ENCODE data around the gene PURB.

PURB gene

DNA sequence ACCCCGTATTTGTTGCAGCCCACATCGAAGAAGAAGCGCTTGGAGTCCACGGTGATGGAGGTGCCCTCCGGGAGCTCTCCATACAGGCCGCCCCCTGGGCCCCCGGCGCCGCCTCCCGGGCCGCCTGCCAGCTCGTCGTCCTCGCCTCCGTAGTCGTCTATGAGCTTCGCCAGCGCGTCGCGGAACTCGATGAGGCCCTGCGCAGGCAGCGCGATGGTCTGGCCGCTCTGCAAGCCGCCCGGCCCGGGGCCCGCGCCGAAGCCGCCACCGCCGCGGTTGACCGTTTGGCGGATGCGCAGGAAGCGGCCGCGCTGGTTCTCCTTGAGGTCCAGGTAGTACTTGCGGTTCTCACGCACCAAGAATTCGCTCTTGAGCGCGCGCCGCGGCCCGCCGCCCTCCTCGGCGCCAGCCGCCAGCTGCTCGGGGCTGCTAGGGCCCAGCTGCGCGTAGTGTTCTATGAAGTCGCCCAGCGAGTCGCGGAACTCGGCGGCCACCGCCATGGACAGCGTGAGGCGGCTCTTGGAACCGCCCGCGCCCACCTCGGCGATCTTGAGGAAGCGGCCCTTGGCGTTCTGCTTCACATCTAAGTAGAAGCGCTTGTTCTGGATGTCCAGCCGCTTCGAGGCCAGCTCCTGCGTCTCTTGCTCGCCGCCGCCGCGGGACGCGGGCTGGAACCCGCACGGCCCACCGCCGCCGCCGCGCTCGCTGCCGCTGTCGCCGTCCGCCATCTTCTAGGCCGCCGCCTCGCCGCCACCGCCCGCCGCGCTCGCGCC, 523 bp downstream of the PURB start:
- Histone ChIP-seq H3K27me3 (ENCODE audit: insufficient read depth, low read length) (no peaks in the 10 kb centered on the region), H2AFZ (ENCODE audit: low read length) (no peak overlapping the region), H3F3A (ENCODE audit: insufficient read depth, low read length) (0 out of 2 replicates have a peak, but pooled peaks cover 6% of the 10 kb centered on the region), H3K4me1 (ENCODE audit: insufficient read depth, low read length, severe bottlenecking) (peaks cover 58% of the 10 kb centered on the region), H3K79me2 (ENCODE audit: insufficient read depth, low read length) (peaks cover 30% of the 10 kb centered on the region), H3K4me2 (ENCODE audit: low read length) (peak overlapping the region; percentile 79), H4K20me1 (ENCODE audit: insufficient read depth, low read length) (no peaks in the 10 kb centered on the region), H3K9ac (ENCODE audit: low read length) (peak overlapping the region; percentile 73), H3K9me2 (ENCODE audit: low read depth, low read length) (no peaks in the 10 kb centered on the region), H3K36me3 (ENCODE audit: insufficient read depth, low read length) (peaks cover 50% of the 10 kb centered on the region), H3K9me3 (ENCODE audit: low read length) (peaks cover 21% of the 10 kb centered on the region), H3K27ac (ENCODE audit: low read depth, low read length, poor library complexity, severe bottlenecking) (no peak overlapping the region), H3K4me3 (ENCODE audit: low read depth, low read length, poor library complexity, severe bottlenecking) (peak overlapping the region; percentile 88)
- TF ChIP-seq EZH2 (IDR thresholded peaks at IDR 0.05; ENCODE audit: borderline replicate concordance, low read length), result no peak
- TF ChIP-seq, protein P1, sequence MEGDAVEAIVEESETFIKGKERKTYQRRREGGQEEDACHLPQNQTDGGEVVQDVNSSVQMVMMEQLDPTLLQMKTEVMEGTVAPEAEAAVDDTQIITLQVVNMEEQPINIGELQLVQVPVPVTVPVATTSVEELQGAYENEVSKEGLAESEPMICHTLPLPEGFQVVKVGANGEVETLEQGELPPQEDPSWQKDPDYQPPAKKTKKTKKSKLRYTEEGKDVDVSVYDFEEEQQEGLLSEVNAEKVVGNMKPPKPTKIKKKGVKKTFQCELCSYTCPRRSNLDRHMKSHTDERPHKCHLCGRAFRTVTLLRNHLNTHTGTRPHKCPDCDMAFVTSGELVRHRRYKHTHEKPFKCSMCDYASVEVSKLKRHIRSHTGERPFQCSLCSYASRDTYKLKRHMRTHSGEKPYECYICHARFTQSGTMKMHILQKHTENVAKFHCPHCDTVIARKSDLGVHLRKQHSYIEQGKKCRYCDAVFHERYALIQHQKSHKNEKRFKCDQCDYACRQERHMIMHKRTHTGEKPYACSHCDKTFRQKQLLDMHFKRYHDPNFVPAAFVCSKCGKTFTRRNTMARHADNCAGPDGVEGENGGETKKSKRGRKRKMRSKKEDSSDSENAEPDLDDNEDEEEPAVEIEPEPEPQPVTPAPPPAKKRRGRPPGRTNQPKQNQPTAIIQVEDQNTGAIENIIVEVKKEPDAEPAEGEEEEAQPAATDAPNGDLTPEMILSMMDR (IDR thresholded peaks at IDR 0.05; ENCODE audit: low read length), result no peak

DNA sequence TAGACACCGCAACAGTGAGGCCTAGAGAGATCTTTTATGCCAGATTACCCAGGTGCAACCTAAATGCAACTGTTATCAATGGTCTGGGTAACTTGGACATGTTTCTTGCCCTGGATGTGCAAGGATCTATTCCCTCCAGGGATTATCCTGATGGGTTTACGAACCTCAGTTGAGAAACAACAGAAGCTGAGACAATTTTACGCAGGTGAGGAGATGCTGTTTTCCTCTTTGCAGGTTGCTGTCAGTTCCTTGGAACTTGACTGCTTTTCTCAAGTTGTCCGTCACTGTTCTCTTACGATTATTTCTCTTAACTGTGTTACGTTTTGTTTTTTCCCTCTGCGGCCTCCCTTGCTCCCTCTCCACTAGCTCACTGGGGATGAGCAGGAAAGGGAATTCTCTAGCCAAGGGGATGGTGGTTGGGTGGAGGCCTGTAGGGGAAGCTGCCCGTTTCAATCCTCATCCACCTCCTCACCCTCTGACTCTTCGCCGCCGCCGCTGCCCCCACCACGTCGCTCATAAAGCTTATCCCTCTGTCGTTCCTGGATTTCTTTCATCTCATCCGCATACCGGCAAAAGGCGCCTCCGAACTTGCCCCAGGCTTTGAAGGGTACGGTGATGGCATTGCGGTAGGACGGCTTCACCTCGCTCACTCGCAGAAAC, 1.2 kb downstream of the PURB start:
- H2AFZ ChIP-seq (ENCODE audit: low read length), result no peak overlapping the region
- peaks cover 58% of the 10 kb centered on the region for H3K4me1 ChIP-seq (ENCODE audit: insufficient read depth, low read length, severe bottlenecking)
- H3K9me3 ChIP-seq (ENCODE audit: low read length), result peaks cover 21% of the 10 kb centered on the region
- no peak for TF ChIP-seq EZH2 (IDR thresholded peaks at IDR 0.05; ENCODE audit: borderline replicate concordance, low read length)
- TF ChIP-seq, protein P1 (IDR thresholded peaks at IDR 0.05; ENCODE audit: low read length), result no peak
- no peak overlapping the region for H3K27ac ChIP-seq (ENCODE audit: low read depth, low read length, poor library complexity, severe bottlenecking)
- no peaks in the 10 kb centered on the region for H4K20me1 ChIP-seq (ENCODE audit: insufficient read depth, low read length)
- peaks cover 55% of the 10 kb centered on the region for H3K36me3 ChIP-seq (ENCODE audit: insufficient read depth, low read length)
- H3K4me3 ChIP-seq (ENCODE audit: low read depth, low read length, poor library complexity, severe bottlenecking), result peak overlapping the region; percentile 88
- H3K9ac ChIP-seq (ENCODE audit: low read length), result no peak overlapping the region; the same call in 1 of the 2 replicates
- H3K4me2 ChIP-seq (ENCODE audit: low read length), result peak overlapping the region; percentile 79
- no peaks in the 10 kb centered on the region for H3K9me2 ChIP-seq (ENCODE audit: low read depth, low read length)
- no peaks in the 10 kb centered on the region for H3K27me3 ChIP-seq (ENCODE audit: insufficient read depth, low read length)
- peaks cover 30% of the 10 kb centered on the region for H3K79me2 ChIP-seq (ENCODE audit: insufficient read depth, low read length)
- 0 out of 2 replicates have a peak, but pooled peaks cover 6% of the 10 kb centered on the region for H3F3A ChIP-seq (ENCODE audit: insufficient read depth, low read length)

DNA sequence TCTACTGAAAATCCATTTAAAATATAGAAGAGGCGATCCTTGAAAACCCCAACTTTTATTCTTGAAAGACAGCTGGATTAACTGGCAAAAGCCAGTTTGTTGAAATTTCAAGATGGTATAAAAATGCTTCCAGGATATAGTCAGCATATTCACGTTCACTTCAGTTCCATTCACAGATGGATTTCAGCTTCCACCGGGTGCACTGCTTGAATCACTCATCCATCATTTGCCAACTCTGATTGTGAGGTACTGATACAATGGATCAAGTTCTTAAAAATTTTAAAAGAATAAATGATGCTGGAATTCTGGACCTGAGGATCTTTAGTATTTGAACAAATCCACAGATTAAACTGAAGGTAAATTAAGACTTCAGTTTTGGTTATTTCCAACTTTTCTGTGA, 2.4 kb downstream of the PURB start:
- Histone ChIP-seq H3K79me2 (ENCODE audit: insufficient read depth, low read length) (peaks cover 30% of the 10 kb centered on the region), H3K4me1 (ENCODE audit: insufficient read depth, low read length, severe bottlenecking) (peaks cover 58% of the 10 kb centered on the region), H3K27me3 (ENCODE audit: insufficient read depth, low read length) (no peaks in the 10 kb centered on the region), H4K20me1 (ENCODE audit: insufficient read depth, low read length) (no peaks in the 10 kb centered on the region), H3K4me2 (ENCODE audit: low read length) (peak overlapping the region; percentile 79; the same call in 1 of the 2 replicates), H2AFZ (ENCODE audit: low read length) (no peak overlapping the region), H3F3A (ENCODE audit: insufficient read depth, low read length) (0 out of 2 replicates have a peak, but pooled peaks cover 6% of the 10 kb centered on the region), H3K9me3 (ENCODE audit: low read length) (peaks cover 21% of the 10 kb centered on the region), H3K27ac (ENCODE audit: low read depth, low read length, poor library complexity, severe bottlenecking) (no peak overlapping the region), H3K4me3 (ENCODE audit: low read depth, low read length, poor library complexity, severe bottlenecking) (peak overlapping the region; percentile 88), H3K9me2 (ENCODE audit: low read depth, low read length) (no peaks in the 10 kb centered on the region), H3K9ac (ENCODE audit: low read length) (no peak overlapping the region), H3K36me3 (ENCODE audit: insufficient read depth, low read length) (peaks cover 55% of the 10 kb centered on the region)
- no peak for TF ChIP-seq EZH2 (IDR thresholded peaks at IDR 0.05; ENCODE audit: borderline replicate concordance, low read length)
- TF ChIP-seq, protein P1 (IDR thresholded peaks at IDR 0.05; ENCODE audit: low read length), result no peak

Measured in OCI-LY1 (cell line).